ELR (cell line): ENCODE results near the gene PHF19.

Source experiments
- DNase-seq: peaks from one replicate; pipeline ENCODE4 v3.0.0-alpha.2; 2015; ENCODE audit warnings: low read depth

PHF19 gene

DNA sequence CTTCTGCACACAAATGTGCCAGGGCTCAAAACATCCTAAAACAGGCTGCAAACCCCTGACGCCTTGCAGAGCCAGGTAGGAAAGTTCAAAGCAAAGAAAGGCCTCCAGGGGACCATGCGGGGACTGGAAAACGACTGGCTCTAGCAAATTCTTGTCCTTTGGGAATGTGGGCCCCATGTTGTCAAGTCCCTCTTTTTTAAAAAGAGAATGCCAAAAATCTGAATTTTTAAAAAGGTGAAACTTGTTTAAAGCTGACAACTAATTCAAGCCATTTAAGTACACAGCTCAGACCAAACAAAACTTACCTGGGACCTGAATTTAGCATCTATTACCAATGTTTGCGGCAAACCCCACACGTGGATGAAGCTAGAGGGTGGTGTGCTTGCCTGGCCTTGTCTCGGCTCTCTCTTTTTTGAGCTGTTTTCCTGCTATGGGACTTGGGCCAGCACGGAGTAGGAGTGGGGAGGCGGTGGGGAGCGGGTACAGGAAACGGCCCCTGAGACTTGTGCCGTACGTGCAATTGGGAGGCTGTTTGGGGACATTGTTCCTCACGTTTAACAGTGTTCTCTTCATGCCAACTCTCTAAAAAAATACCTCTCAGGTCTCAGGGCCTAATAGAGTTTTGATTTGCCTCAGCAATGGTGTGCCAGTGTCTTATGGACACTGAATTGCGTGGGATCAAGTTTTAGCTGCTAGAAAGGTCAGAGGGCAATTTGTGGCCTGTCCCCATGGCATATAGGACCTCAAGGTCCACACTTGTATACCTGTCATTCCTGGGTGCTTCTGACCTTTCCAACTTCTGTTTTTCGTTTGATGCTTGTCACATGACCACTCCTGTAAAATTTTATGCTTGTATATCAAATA, 15.1 kb upstream of the PHF19 start:
- no peak for DNase-seq

DNA sequence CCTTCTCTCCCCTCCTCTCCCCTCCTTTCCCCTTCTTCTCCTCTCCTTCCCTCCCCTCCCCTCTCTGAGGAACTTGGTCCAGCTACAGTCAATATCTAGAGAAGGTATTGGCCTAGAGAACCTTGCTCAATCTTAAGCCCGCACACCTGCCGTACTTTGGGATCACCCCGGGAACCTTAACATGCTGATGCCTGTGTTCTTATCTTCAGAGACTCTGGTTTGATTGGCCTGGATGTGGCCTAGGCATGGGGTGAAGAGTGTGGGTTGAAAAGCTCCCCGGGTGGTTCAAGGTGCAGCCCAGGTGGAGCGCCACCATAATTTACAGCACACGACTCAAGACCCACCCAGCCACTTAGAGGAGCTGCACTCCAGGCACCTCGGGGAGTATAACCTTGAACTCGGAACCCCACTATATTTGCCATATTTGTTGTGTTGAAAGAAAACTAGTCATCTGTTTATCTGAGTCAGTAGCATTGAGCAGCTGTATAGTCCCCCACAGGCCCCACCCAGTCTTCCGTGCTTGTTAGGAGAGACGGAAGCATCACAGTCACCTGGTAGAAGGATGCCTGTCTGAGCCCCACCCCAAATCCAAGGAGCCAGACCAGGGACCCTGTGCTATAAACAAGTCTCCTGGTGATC, 14.4 kb upstream of the PHF19 start:
- peak; percentile 68 for DNase-seq

DNA sequence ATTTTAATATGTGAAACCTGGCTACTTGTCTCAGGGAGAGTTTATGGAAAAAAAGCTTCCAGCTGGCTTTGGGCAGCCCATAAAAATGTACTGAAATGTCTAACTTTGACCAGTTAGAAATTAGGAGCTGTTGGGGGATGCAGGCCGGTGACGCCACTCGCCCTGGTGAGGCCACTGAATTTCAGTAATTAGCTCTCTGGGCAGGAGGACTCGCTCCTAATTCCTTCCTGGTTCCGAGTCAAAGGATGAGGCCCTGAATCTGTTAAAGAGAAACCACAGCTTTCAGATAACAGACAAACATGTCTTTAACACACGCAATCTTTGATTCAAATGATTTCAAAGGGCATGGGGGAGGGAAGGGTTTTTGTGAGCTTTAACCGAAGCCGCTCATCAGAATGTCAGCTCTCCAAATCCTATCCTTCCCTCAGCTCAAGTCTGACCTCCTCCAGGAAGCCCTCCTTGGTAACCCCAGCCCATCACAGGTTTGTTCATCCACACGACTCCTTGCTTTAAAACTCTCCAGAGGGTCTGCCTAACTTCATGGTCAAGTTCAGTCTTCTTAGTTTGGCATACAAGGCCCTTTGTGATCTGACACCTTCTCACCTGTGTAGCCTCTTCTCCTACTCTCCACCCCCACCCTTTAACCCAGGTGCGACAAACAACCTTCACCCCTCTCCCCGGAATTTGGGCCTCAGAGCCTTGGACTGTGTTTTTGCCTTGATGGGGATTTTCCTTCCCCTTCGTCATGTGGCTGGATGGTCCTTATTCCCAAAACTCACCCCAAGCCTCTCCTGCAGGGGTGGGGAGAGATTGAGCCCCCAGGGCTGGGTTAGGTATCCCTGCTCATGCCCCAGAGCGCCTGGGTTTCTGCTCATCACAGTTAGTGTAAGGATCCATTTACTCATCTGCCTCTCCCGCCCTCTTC, 13.6 kb upstream of the PHF19 start:
- no peak for DNase-seq

GRCh38 chr9:120889606-120890271, 12.8 kb upstream of the PHF19 start:
- DNase-seq: no peak

DNA sequence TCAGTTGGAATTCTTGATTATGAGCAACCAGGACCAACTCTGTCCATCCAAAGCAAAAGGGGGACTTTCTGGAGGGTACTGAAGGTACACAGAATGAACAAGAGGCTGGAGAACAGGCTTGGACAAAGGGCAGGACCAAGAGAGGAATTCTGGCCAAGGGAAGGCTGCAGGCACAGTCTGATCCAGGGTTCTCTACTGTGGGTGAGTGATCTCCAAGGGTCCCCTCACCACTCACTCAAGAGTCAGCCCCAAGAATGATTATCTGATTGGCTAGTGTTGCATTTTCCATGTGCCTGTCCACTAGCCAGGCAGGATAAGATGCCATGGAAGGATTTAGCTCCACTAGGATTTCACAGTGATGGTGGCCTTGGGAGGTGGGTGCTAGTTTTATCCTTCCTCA, 11.6 kb upstream of the PHF19 start:
- no peak for DNase-seq

- DNase-seq: peak; percentile 64
Observed at GRCh38 chr9:120886490-120886967, 9.5 kb upstream of the PHF19 start.

DNA sequence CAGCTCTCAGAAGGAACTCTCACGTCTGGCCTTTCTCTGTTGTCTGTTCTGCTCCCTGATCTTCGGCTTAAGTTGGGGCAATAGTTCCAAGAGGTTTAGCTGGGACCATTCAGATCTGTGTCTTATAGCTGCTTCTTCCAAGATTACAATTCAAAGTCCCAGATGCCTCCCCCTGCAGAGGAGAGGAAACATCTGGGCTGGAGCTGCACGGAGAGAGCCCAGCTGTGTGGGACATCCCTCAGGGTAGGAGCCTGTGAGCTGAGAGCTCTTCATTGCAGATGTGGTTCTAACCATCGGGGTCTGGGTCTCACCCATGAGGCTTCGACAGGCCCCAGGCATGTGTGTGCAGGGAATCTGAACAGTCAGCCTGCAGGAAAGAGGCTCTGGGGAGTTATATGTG, 9.0 kb upstream of the PHF19 start:
- no peak for DNase-seq

GRCh38 chr9:120885457-120885856, 8.5 kb upstream of the PHF19 start:
- no peak for DNase-seq

- no peak for DNase-seq
Observed at GRCh38 chr9:120883608-120883996, 6.6 kb upstream of the PHF19 start.

- no peak for DNase-seq
Observed at GRCh38 chr9:120882935-120883607, 6.1 kb upstream of the PHF19 start.

- DNase-seq: no peak
Observed at GRCh38 chr9:120879446-120879845, 2.5 kb upstream of the PHF19 start.

GRCh38 chr9:120878188-120879130, 1.5 kb upstream of the PHF19 start:
- no peak for DNase-seq

GRCh38 chr9:120877276-120878034, 467 bp upstream of the PHF19 start:
- DNase-seq: peak; percentile 87

DNA sequence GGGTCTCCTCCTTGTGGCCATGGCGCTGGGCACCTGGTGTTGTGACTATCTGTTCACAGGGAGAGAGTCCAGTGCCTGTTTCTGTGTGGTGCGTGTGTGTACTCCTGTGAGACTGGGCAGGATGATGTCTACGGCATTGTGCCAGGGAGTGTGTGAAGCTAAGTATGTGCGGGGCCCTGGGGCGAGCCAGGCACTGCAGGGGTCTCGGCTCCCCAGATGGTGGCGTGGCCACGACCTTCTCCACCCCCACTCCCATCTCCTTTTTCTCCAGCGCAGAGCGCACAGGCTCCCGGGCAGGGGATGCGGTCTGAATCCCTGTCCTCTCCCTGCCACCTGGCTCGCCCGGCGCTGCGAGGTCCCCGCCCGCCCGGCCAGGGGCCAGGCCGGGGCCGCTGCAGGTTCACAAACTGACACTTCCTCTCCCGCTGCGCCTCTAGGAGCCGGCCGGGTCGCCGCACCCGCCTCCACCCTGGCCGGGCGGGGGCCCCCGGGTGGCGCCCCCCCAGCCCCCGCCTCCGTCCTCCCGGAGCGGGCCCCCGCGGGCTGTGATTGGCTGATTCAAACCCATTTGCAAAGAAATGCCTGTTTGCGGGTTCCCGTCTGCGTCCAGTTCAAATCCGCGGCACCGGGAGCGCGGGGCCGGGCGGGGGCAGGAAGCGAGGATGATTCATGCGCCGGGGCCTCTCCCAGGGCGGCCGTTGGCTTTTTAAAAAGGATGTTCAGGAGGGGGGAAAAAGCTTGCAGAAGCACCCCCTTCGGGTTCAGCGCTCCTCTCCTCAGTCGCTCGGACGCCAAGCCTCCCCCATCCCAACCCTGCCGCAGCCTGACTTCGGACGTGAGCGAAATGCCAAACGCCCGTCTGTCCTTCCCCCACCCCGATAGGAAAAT, 790 bp downstream of the PHF19 start:
- peak; percentile 97 for DNase-seq

- DNase-seq: no peak
Observed at GRCh38 chr9:120875643-120875953, 1.4 kb downstream of the PHF19 start.

- DNase-seq: no peak
Observed at GRCh38 chr9:120875195-120875565, 1.8 kb downstream of the PHF19 start.

DNA sequence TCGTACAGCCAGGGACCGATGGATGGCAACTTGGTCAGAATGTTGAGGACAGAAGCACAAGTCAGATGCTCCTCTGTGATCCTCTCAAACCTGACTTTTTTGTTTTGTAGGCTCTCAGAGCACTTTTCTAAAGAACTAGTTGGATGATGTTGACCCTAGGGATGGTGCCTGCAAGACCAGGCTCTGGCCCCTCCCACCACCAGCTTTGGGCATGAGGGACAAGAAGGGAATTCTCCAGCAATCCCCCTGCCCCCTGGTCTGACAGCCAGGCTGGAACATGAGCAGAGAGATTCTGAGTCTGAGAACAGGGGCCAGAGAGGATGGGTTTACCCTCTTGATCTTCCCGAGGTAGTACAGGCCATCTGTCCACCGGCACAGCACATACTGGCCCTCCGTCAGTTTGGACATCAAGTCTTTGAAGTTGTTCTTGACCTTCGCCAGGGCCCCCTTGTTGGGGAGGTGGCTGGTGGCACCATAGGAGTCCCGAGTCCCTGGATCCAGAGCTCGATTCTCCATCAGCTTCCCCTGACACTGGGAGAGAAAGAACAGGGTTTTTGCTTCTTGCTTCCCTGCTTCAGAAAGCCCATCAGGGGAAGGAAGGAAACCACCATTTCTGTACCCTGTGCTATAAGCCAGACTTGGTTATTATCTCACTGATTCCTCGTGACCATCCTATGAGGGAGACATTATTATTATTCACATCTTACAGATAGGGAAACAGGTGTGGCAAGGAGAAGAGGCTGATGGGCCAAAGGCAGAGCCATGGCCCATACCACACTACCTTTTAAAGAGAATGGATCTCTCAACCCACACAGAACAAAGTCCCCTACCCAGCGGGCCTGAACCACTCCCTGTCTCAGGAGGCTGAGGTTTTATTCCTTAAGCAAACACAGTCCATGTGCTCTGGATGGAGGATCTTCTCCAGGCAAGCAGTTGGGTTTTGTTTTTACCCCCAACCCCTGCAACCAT, 2.5 kb downstream of the PHF19 start:
- no peak for DNase-seq
